ENCODE measurements around the gene SMIM45.

DNA sequence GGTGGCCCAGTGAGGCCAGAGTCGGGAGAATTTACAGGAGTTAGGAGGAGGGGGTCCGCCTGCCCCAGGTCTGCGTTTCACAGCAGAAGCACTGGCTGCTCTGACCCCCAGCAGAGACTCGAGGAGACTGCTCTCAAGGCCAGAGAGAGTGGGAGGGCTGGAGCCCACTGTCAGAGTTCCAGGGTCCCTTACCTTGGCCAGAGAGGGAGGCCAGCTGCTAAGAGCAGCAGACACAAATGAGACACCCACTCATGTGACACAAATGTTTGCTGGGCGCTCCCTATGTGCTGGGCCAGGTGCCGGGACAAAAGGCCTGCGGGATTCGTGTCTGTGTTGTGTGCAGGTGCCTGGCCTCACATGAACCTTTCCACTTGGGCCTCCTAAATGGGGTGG, 22.5 kb upstream of the SMIM45 start:
- TF ChIP-seq, protein P1, sequence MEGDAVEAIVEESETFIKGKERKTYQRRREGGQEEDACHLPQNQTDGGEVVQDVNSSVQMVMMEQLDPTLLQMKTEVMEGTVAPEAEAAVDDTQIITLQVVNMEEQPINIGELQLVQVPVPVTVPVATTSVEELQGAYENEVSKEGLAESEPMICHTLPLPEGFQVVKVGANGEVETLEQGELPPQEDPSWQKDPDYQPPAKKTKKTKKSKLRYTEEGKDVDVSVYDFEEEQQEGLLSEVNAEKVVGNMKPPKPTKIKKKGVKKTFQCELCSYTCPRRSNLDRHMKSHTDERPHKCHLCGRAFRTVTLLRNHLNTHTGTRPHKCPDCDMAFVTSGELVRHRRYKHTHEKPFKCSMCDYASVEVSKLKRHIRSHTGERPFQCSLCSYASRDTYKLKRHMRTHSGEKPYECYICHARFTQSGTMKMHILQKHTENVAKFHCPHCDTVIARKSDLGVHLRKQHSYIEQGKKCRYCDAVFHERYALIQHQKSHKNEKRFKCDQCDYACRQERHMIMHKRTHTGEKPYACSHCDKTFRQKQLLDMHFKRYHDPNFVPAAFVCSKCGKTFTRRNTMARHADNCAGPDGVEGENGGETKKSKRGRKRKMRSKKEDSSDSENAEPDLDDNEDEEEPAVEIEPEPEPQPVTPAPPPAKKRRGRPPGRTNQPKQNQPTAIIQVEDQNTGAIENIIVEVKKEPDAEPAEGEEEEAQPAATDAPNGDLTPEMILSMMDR (IDR thresholded peaks at IDR 0.05) = no peak
- TF ChIP-seq POLR2A (IDR thresholded peaks at IDR 0.05) = no peak

Measured in esophagus squamous epithelium (tissue), 4 donors.